Heart left ventricle (tissue), 13 donors: ENCODE results near the gene PPP1R26.

Experiments used
- POLR2A ChIP-seq, 2 donors: fragments of 450-650 bp; IDR thresholded peaks; one replicate each; pipeline ENCODE4 v1.6.1; 2017; ENCODE audit warnings: antibody characterized with exemption in 2 of 2, mild to moderate bottlenecking in 2 of 2, moderate library complexity in 2 of 2
- TF ChIP-seq, protein P1 (sequence below), 12 donors: fragments of 200-600 bp; sonication (generic) in 4 of 12; IDR thresholded peaks; one replicate each; pipeline versions ENCODE4 v1.5.0 to v1.8.0; 2018 to 2022; ENCODE audit warnings: antibody characterized with exemption in 12 of 12, mild to moderate bottlenecking in 5 of 12
- donor health status: ischemic (EF 13 %, LVEDD 7.1; RV severe dilation, severe dysfunction).
- donor health status: DM: no; HTN: yes; CAD: no.
- donor health status: DM: no; HTN: no; CAD: no.
- donor health status: ischemic (EF 25% LVEDD 6.9; RV normal size, moderate dysfunction).
- donor health status: ischemic (EF 25% LVEDD 5.7; RV mildly dilated, moderate dysfunction).
- donor health status: ischemic (EF 35%, LVEDD 5.7; RV mildly dilated, moderate dysfunction).
- donor health status: nonischemic (EF 11% LVEDD 7.7; RV severe dilation, severe dysfunction).
- donor health status: DM: yes; HTN: yes; CAD: no.
- donor health status: PGD.
- donor health status: ischemic (EF 29% LVEDD 5.4; RV normal size, mild dysfunction).
- donor health status: nonischemic (EF 23%, LVEDD 6.1; RV moderate dilation, normal function).

DNA sequence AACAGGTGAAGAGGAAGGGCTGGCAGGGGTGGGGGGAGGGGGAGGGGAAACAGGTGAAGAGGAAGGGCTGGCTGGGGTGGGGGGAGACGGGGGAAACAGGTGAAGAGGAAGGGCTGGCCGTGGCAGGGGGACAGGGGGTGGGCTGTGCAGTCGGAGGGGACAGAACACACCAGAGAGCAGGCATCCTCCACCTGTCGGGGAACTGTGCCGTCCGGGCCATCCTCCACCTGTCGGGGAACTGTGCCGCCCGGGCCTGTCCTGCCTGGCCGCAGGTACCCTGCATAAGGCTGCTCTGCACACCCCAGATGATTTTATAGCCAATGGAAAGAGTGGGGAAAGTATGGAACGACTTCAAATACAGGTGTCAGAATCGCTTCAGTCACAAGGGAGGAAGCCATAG is 32.5 kb upstream of the PPP1R26 start:
- no peak for TF ChIP-seq POLR2A (IDR thresholded peaks at IDR 0.05)
- TF ChIP-seq, protein P1, sequence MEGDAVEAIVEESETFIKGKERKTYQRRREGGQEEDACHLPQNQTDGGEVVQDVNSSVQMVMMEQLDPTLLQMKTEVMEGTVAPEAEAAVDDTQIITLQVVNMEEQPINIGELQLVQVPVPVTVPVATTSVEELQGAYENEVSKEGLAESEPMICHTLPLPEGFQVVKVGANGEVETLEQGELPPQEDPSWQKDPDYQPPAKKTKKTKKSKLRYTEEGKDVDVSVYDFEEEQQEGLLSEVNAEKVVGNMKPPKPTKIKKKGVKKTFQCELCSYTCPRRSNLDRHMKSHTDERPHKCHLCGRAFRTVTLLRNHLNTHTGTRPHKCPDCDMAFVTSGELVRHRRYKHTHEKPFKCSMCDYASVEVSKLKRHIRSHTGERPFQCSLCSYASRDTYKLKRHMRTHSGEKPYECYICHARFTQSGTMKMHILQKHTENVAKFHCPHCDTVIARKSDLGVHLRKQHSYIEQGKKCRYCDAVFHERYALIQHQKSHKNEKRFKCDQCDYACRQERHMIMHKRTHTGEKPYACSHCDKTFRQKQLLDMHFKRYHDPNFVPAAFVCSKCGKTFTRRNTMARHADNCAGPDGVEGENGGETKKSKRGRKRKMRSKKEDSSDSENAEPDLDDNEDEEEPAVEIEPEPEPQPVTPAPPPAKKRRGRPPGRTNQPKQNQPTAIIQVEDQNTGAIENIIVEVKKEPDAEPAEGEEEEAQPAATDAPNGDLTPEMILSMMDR (IDR thresholded peaks at IDR 0.05): no peak
